Panc1 (cell line): ENCODE data around the gene ELOVL6. TPM values are rescaled to one million over a fixed set of nuclear protein-coding genes. Genes with fewer than 3 reads are reported as not detected.

Experiments
- ATAC-seq: fragments of 200-7000 bp; cut with Tn5 transposase; 2 replicates; pipeline ENCODE4 v1.9.1; 2020; ENCODE audit warnings: mild to moderate bottlenecking, moderate library complexity
- BruUV-seq: library from RNA; stranded (reverse); fragments of 400-500 nt; replicated peaks from 2 replicates; lab custom pipeline; 2021; lab: Mats Ljungman, UMichigan
- CTCF ChIA-PET: fragments of 300-600 bp; sonication (Branson Sonifier 250); formaldehyde crosslinking; loops from one replicate; lab custom pipeline; 2022; ENCODE audit warnings: antibody characterized with exemption; lab: Charles Lee
- POLR2A ChIA-PET: fragments of 300-600 bp; sonication (Branson Sonifier 250); formaldehyde crosslinking; loops from one replicate; lab custom pipeline; 2022; ENCODE audit warnings: antibody characterized with exemption; lab: Charles Lee
- DNase-seq: peaks from one replicate; pipeline ENCODE4 v3.0.0-alpha.2; 2010; ENCODE audit warnings: low read depth, low spot score
- H3K27ac ChIP-seq: 2 replicates; pipeline ENCODE4 v1.5.1; 2011; ENCODE audit warnings: mild to moderate bottlenecking, low read length, inconsistent platforms
- H3K27me3 ChIP-seq: fragments of 200-500 bp; sonication (Bioruptor generic); 2 replicates; pipeline ENCODE4 v1.6.0; 2014; ENCODE audit warnings: low read length, inconsistent platforms; ENCODE audit not compliant: control insufficient read depth, insufficient read depth
- H3K36me3 ChIP-seq: fragments of 200-500 bp; sonication (Bioruptor generic); 2 replicates; pipeline ENCODE4 v1.5.1; 2014; ENCODE audit warnings: inconsistent platforms, mild to moderate bottlenecking, low read length, moderate library complexity; ENCODE audit not compliant: control insufficient read depth, insufficient read depth
- H3K4me1 ChIP-seq: 2 replicates; pipeline ENCODE4 v1.5.1; 2011; ENCODE audit warnings: inconsistent platforms, mild to moderate bottlenecking, low read length, moderate library complexity; ENCODE audit not compliant: control insufficient read depth, insufficient read depth
- H3K4me3 ChIP-seq, 2 experiments: 2 replicates each; pipeline ENCODE4 v1.5.1; 2011 to 2012; ENCODE audit warnings: low read depth in 2 of 2, low read length in 2 of 2, mild to moderate bottlenecking in 2 of 2, inconsistent platforms in 1 of 2, moderate library complexity in 1 of 2
- H3K9me3 ChIP-seq: fragments of 200-500 bp; sonication (Bioruptor generic); 2 replicates; pipeline ENCODE4 v1.5.1; 2014; ENCODE audit warnings: low read depth, mild to moderate bottlenecking, inconsistent platforms, low read length, moderate library complexity; ENCODE audit not compliant: control insufficient read depth, insufficient read depth
- POLR2AphosphoS5 ChIP-seq: IDR thresholded peaks from 2 replicates; pipeline ENCODE4 v1.6.1; 2012; ENCODE audit warnings: mild to moderate bottlenecking, low read depth, low read length, moderate library complexity
- SIN3A ChIP-seq: IDR thresholded peaks from 2 replicates; pipeline ENCODE4 v1.6.1; 2012; ENCODE audit warnings: low read depth, mild to moderate bottlenecking, low read length, moderate library complexity, borderline replicate concordance; ENCODE audit not compliant: insufficient read depth
- TCF7L2 ChIP-seq: IDR thresholded peaks from 2 replicates; pipeline ENCODE4 v1.6.1; 2011; ENCODE audit warnings: mild to moderate bottlenecking, low read depth, low read length, inconsistent platforms
- in situ Hi-C: cut with HindIII; loops from 2 replicates; pipeline ENCODE4 v1.10.0; 2016; ENCODE audit warnings: low sequenced_read_pairs, low pct_unique_long_range_greater_than_20kb
- intact Hi-C: fragments of 100-400 bp; cut with micrococcal nuclease; formaldehyde crosslinking; loops from one replicate; pipeline ENCODE4 v1.10.0; 2022; ENCODE audit not compliant: unreplicated experiment
- total RNA-seq: library from RNA; stranded (reverse); gene quantifications from one replicate; pipeline ENCODE4 v1.2.1, GENCODE V29; 2021; ENCODE audit not compliant: unreplicated experiment
- TF ChIP-seq, protein P1 (sequence below), 2 experiments: IDR thresholded peaks; 2 replicates each; pipeline ENCODE4 v1.6.1; 2011 to 2012; ENCODE audit warnings: low read depth in 2 of 2, control low read depth in 1 of 2, low read length in 1 of 2, mild to moderate bottlenecking in 1 of 2, moderate library complexity in 1 of 2; ENCODE audit not compliant: insufficient read depth in 1 of 2
- TF ChIP-seq, protein P2 (sequence below): fragments of 450-650 bp; IDR thresholded peaks from 2 replicates; pipeline ENCODE4 v1.5.1; 2017; ENCODE audit warnings: mild to moderate bottlenecking

The ELOVL6 gene
- total RNA-seq, 1 experiment from 2014 or later: 0.54 TPM

DNA sequence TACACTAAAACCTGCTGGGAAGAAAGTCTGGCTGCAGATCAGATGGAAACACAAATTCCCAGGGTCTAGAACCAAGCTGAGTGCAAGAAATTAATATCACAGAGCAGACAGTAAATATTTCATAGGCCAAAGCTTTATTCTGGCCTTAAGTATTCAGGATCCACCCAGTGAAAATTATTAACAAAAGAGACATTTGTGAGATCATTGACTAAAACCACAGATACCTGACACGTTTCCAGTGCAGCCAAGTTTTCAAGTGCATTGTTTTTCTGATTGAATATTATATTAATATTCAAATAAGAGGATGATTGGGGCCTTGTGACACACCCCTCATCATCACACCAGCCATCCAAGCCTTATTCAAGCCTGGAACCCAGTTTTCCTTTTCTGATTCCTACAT is 10.3 kb downstream of the ELOVL6 start:
- intact Hi-C loops: no loop called here
- Histone ChIP-seq H3K36me3 (no peaks in the 10 kb centered on the region), H3K9me3 (no peaks in the 10 kb centered on the region), H3K27ac (no peak overlapping the region), H3K4me3 (no peak overlapping the region), H3K4me1 (no peaks in the 10 kb centered on the region), H3K27me3 (no peaks in the 10 kb centered on the region)
- TF ChIP-seq TCF7L2: no peak
- no peak for TF ChIP-seq POLR2AphosphoS5
- TF ChIP-seq, protein P1, sequence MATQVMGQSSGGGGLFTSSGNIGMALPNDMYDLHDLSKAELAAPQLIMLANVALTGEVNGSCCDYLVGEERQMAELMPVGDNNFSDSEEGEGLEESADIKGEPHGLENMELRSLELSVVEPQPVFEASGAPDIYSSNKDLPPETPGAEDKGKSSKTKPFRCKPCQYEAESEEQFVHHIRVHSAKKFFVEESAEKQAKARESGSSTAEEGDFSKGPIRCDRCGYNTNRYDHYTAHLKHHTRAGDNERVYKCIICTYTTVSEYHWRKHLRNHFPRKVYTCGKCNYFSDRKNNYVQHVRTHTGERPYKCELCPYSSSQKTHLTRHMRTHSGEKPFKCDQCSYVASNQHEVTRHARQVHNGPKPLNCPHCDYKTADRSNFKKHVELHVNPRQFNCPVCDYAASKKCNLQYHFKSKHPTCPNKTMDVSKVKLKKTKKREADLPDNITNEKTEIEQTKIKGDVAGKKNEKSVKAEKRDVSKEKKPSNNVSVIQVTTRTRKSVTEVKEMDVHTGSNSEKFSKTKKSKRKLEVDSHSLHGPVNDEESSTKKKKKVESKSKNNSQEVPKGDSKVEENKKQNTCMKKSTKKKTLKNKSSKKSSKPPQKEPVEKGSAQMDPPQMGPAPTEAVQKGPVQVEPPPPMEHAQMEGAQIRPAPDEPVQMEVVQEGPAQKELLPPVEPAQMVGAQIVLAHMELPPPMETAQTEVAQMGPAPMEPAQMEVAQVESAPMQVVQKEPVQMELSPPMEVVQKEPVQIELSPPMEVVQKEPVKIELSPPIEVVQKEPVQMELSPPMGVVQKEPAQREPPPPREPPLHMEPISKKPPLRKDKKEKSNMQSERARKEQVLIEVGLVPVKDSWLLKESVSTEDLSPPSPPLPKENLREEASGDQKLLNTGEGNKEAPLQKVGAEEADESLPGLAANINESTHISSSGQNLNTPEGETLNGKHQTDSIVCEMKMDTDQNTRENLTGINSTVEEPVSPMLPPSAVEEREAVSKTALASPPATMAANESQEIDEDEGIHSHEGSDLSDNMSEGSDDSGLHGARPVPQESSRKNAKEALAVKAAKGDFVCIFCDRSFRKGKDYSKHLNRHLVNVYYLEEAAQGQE (IDR thresholded peaks at IDR 0.05; ENCODE audit: insufficient read depth in 1 of 2, low read depth in 2 of 2, low read length in 1 of 2): no peak
- TF ChIP-seq, protein P2, sequence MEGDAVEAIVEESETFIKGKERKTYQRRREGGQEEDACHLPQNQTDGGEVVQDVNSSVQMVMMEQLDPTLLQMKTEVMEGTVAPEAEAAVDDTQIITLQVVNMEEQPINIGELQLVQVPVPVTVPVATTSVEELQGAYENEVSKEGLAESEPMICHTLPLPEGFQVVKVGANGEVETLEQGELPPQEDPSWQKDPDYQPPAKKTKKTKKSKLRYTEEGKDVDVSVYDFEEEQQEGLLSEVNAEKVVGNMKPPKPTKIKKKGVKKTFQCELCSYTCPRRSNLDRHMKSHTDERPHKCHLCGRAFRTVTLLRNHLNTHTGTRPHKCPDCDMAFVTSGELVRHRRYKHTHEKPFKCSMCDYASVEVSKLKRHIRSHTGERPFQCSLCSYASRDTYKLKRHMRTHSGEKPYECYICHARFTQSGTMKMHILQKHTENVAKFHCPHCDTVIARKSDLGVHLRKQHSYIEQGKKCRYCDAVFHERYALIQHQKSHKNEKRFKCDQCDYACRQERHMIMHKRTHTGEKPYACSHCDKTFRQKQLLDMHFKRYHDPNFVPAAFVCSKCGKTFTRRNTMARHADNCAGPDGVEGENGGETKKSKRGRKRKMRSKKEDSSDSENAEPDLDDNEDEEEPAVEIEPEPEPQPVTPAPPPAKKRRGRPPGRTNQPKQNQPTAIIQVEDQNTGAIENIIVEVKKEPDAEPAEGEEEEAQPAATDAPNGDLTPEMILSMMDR: no peak
- no peak for TF ChIP-seq SIN3A
- ChIA-PET POLR2A (no interaction called here), CTCF (no interaction called here)
- in situ Hi-C loops: no loop called here
- no TSS peak for BruUV-seq
- ATAC-seq: no peak
- no peak for DNase-seq

DNA sequence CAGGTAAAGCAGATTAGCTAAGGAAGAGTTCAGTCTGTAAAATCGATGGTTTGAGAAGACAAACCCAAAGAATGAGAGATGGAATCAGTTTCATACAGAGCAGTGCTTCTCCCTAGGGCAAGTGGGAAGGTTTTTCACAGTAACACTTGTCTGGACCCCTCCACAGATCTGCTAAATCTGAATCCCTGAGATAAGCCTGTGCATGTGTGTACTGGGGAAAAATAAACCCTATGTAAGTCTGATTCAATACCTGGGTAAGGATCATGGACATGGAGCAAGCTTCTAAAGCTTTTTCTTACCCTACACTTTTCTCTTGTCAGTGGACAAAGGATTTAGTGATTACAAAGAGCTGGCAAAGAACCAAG is 13.6 kb downstream of the ELOVL6 start:
- in situ Hi-C loops (no loop called here), intact Hi-C loops (no loop called here)
- no TSS peak for BruUV-seq
- Histone ChIP-seq H3K4me1 (no peaks in the 10 kb centered on the region), H3K4me3 (no peak overlapping the region), H3K36me3 (no peaks in the 10 kb centered on the region), H3K9me3 (no peaks in the 10 kb centered on the region), H3K27me3 (no peaks in the 10 kb centered on the region), H3K27ac (no peak overlapping the region)
- ChIA-PET POLR2A (no interaction called here), CTCF (no interaction called here)
- ATAC-seq (no peak), DNase-seq (no peak)
- TF ChIP-seq, protein P2: no peak
